Tibial nerve (tissue), 4 donors: ENCODE measurements around the gene SYT11. TPM values are rescaled to one million over a fixed set of nuclear protein-coding genes. Genes with fewer than 3 reads are reported as not detected.
"Not testable (repeated sequence)": the region's sequence is repeated elsewhere in the genome, so short reads cannot be mapped to it uniquely, and the experiment has no call there.

Experiments
- DNase-seq, 2 donors: peaks; one replicate each; pipeline ENCODE4 v3.0.0-alpha.2; 2019; ENCODE audit warnings: low spot score in 2 of 2
- H3K27ac ChIP-seq, 4 donors: fragments of 200-600 bp; sonication (generic) in 3 of 4; one replicate each; pipeline ENCODE4 v1.5.1; 2017 to 2019; ENCODE audit warnings: mild to moderate bottlenecking in 1 of 4
- H3K27me3 ChIP-seq, 2 donors: fragments of 200-600 bp; sonication (generic) in 1 of 2; one replicate each; pipeline versions ENCODE4 v1.5.1 to v1.6.0; 2017 to 2019
- H3K36me3 ChIP-seq, 3 donors: fragments of 200-600 bp; sonication (generic); one replicate each; pipeline ENCODE4 v1.5.1; 2018 to 2019
- H3K4me1 ChIP-seq, 4 donors: fragments of 200-600 bp; sonication (generic) in 3 of 4; one replicate each; pipeline ENCODE4 v1.5.1; 2017 to 2019
- H3K4me3 ChIP-seq, 4 donors: fragments of 200-600 bp; sonication (generic) in 3 of 4; one replicate each; pipeline ENCODE4 v1.5.1; 2017 to 2019; ENCODE audit warnings: mild to moderate bottlenecking in 1 of 4, moderate library complexity in 1 of 4
- H3K9me3 ChIP-seq, 4 donors: fragments of 200-600 bp; sonication (generic) in 3 of 4; one replicate each; pipeline ENCODE4 v1.5.1; 2017 to 2019
- EP300 ChIP-seq, 2 donors: sonication (generic); formaldehyde crosslinking; IDR thresholded peaks; one replicate each; pipeline ENCODE4 v1.6.1; 2017; ENCODE audit warnings: antibody characterized with exemption in 2 of 2, mild to moderate bottlenecking in 1 of 2
- POLR2A ChIP-seq, 2 donors: fragments of 450-650 bp; IDR thresholded peaks; one replicate each; pipeline ENCODE4 v1.6.1; 2017; ENCODE audit warnings: antibody characterized with exemption in 2 of 2, mild to moderate bottlenecking in 2 of 2, moderate library complexity in 2 of 2
- WGBS, 2 donors: methylation state at CpG; one replicate each; pipeline ENCODE4 v1.1.5; 2018; 5-methylcytosine and 5-hydroxymethylcytosine counted together
- total RNA-seq, 4 donors: library from RNA; depleted of rRNA; stranded (reverse); fragments of >200 nt; gene quantifications; one replicate each; pipeline ENCODE4 v1.1.0, GENCODE V29; 2016
- TF ChIP-seq, protein P1 (sequence below), 5 experiments: fragments of 200-600 bp in 3 of 5; fragments of 450-650 bp in 2 of 5; sonication (generic) in 3 of 5; IDR thresholded peaks; one replicate each; pipeline ENCODE4 v1.5.1; 2016 to 2019; ENCODE audit warnings: antibody characterized with exemption in 5 of 5, mild to moderate bottlenecking in 3 of 5, moderate library complexity in 2 of 5

Gene SYT11
- total RNA-seq, 4 donors from 2014 or later, result 29.2 to 54.2 (median 38.1) TPM

- peaks cover 0 to 31% (median 16%) of the 10 kb centered on the region in 4 donors for H3K4me1 ChIP-seq
- TF ChIP-seq EP300 (IDR thresholded peaks at IDR 0.05) (no peak), POLR2A (IDR thresholded peaks at IDR 0.05) (no peak)
- TF ChIP-seq, protein P1, sequence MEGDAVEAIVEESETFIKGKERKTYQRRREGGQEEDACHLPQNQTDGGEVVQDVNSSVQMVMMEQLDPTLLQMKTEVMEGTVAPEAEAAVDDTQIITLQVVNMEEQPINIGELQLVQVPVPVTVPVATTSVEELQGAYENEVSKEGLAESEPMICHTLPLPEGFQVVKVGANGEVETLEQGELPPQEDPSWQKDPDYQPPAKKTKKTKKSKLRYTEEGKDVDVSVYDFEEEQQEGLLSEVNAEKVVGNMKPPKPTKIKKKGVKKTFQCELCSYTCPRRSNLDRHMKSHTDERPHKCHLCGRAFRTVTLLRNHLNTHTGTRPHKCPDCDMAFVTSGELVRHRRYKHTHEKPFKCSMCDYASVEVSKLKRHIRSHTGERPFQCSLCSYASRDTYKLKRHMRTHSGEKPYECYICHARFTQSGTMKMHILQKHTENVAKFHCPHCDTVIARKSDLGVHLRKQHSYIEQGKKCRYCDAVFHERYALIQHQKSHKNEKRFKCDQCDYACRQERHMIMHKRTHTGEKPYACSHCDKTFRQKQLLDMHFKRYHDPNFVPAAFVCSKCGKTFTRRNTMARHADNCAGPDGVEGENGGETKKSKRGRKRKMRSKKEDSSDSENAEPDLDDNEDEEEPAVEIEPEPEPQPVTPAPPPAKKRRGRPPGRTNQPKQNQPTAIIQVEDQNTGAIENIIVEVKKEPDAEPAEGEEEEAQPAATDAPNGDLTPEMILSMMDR (IDR thresholded peaks at IDR 0.05), result no peak
- H3K4me3 ChIP-seq, result no peak overlapping the region
- H3K36me3 ChIP-seq, result peaks cover 0 to 9% (median 0%) of the 10 kb centered on the region in 3 donors
- WGBS, 2 donors, result 66 to 72% methylated on average over 2 of the region's 2 CpGs
- H3K9me3 ChIP-seq, result no peaks in the 10 kb centered on the region
- DNase-seq, result no peak
- peak overlapping the region in 1 of 4 donors; percentile 9 for H3K27ac ChIP-seq
- H3K27me3 ChIP-seq, result no peaks in the 10 kb centered on the region
These were observed 30.2 kb downstream of the SYT11 start for GRCh38 chr1:155889566-155889965.

DNA sequence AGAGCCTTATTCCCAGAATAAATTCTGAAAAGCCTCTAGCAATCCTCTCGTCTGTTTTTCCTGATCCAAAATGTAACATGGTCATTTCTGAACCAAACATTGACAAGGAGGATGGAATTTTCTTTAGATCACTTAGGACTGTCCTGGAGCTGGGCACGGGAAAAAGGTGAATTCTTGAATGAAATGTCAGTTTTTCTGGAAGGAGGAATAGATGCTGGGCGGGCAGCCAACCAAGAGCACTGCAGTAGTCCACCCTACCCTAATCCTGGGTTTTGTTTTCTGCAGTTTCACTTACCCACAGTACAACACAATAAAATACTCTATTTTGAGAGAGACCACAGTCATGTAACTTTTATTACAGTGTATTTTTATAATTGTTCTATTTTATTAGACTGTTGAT lies 30.9 kb downstream of the SYT11 start:
- H3K27ac ChIP-seq, result peak overlapping the region in 1 of 4 donors; percentile 9
- 53 to 60% methylated on average over 3 of the region's 3 CpGs for WGBS, 2 donors

DNA sequence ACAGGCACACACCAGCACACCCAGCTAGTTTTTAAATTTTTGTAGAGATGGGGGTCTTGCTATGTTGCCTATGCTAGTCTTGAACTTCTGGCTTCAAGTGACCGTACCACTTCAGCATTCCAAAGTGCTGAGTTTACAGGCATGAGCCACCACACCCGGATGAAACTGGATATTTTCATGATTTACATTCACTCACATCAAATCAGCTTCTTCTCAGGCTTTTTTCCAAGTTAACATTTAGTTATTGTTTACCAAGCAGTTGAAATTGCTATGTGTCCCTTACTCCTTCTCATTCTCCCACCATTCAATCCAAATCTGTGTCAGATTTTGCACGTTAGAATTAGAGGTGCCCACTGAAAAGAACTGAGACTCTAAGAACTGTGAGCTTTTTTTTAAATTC lies 33.4 kb downstream of the SYT11 start:
- H3K4me3 ChIP-seq, result no peak overlapping the region
- peaks cover 0 to 26% (median 0%) of the 10 kb centered on the region in 3 donors for H3K36me3 ChIP-seq
- peak overlapping the region; percentile 44 to 92 (median 68) for H3K27ac ChIP-seq
- no peaks in the 10 kb centered on the region for H3K27me3 ChIP-seq
- no peak for DNase-seq
- TF ChIP-seq, protein P1 (IDR thresholded peaks at IDR 0.05), result no peak
- TF ChIP-seq EP300 (IDR thresholded peaks at IDR 0.05), result no peak
- TF ChIP-seq POLR2A (IDR thresholded peaks at IDR 0.05), result no peak
- H3K9me3 ChIP-seq, result no peaks in the 10 kb centered on the region
- H3K4me1 ChIP-seq, result peaks cover 0 to 23% (median 16%) of the 10 kb centered on the region in 4 donors
- 20 to 22% methylated on average over 3 of the region's 3 CpGs for WGBS, 2 donors

More for the DNA sequence above, 30.9 kb downstream of the SYT11 start:
- Histone ChIP-seq H3K27me3 (no peaks in the 10 kb centered on the region), H3K4me1 (peaks cover 0 to 24% (median 16%) of the 10 kb centered on the region in 4 donors), H3K36me3 (peaks cover 0 to 10% (median 0%) of the 10 kb centered on the region in 3 donors), H3K9me3 (no peaks in the 10 kb centered on the region), H3K4me3 (no peak overlapping the region)
- no peak for TF ChIP-seq POLR2A (IDR thresholded peaks at IDR 0.05)
- TF ChIP-seq, protein P1 (IDR thresholded peaks at IDR 0.05), result no peak
- no peak for TF ChIP-seq EP300 (IDR thresholded peaks at IDR 0.05)
- DNase-seq, result no peak

DNA sequence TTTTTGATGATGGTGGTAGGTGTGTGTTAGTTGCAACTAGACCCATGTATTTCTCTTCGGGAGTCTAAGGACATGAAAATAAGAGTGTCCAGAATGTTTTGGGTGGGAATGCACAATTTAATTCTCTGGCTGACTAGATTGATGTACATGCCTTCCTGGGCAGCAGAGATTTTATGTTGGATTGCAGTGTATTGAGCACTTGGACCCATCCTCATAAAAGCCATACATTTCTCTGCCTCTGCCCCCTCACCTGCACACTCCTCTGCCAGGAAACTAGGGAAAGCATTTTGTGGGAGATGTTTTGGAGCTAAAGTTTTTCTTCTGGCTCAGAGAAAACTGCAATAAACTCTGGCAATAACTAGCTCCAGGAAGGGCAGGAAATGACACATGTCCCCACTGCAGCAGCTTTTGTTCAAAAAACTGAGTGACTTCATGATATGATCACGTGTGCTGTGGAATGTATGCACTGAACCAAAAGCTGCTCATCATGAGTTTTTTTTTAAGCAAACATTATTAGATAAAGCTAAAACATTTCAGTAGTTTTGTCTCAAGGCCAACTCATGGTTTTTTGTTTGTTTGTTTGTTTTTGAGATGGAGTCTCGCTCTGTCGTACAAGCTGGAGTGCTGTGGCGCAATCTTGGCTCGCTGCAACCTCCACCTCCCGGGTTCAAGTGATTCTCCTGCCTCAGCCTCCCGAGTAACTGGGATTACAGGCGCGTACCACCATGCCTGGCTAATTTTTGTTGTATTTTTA lies 34.2 kb downstream of the SYT11 start:
- TF ChIP-seq EP300 (IDR thresholded peaks at IDR 0.05) (peak; percentile 46 to 75), POLR2A (IDR thresholded peaks at IDR 0.05) (no peak)
- TF ChIP-seq, protein P1 (IDR thresholded peaks at IDR 0.05), result no peak
- DNase-seq, result no peak
- WGBS, 2 donors, result 62 to 63% methylated on average over 10 of the region's 10 CpGs
- no peaks in the 10 kb centered on the region for H3K9me3 ChIP-seq
- H3K36me3 ChIP-seq, result peaks cover 0 to 28% (median 0%) of the 10 kb centered on the region in 3 donors
- H3K4me3 ChIP-seq, result no peak overlapping the region
- H3K27me3 ChIP-seq, result no peaks in the 10 kb centered on the region
- H3K4me1 ChIP-seq, result peaks cover 0 to 23% (median 16%) of the 10 kb centered on the region in 4 donors
- H3K27ac ChIP-seq, result peak overlapping the region; percentile 44 to 92 (median 68)

DNA sequence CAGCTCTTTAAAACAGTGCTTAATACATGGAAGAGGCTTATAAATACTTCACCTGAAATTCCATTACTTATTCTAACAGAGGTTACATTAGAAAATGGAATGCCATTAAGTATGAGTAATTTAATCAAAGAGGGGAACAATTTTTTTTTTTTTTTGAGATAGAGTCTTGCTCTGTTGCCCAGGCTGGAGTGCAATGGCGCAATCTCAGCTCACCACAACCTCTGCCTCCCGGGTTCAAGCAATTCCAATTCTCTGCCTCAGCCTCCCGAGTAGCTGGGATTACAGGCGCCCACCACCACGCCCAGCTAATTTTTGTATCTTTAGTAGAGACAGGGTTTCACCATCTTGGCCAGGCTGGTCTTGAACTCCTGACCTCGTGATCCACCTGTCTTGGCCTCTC lies 36.2 kb downstream of the SYT11 start:
- not testable (repeated sequence) for H3K4me3 ChIP-seq, DNase-seq, H3K9me3 ChIP-seq, H3K27ac ChIP-seq, H3K27me3 ChIP-seq
- Histone ChIP-seq H3K36me3 (peaks cover 0 to 48% (median 5%) of the 10 kb centered on the region in 3 donors), H3K4me1 (peaks cover 0 to 23% (median 16%) of the 10 kb centered on the region in 4 donors)
- WGBS, 2 donors, result 97% methylated on average over 6 of the region's 6 CpGs

DNA sequence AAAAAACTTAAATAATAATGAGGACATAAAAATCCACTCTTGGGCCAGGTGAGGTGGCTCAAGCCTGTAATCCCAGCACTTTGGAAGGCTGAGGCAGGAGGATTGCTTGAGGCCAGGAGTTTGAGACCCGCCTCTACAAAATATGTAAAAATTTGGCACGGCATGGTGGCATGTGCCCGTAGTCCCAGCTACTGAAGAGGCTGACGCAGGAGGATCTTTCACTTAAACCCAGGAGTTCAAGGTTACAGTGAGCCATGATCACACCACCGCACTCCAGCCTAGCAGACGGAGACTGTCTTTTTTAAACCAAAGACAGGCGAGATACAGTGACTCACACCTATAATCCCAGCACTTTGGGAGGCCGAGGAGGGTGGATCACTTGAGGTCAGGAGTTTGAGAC lies 37.1 kb downstream of the SYT11 start:
- H3K4me3 ChIP-seq, H3K9me3 ChIP-seq, H3K27ac ChIP-seq, H3K27me3 ChIP-seq, DNase-seq: not testable (repeated sequence)
- H3K4me1 ChIP-seq, result peaks cover 0 to 23% (median 16%) of the 10 kb centered on the region in 4 donors
- peaks cover 0 to 57% (median 7%) of the 10 kb centered on the region in 3 donors for H3K36me3 ChIP-seq
- 91 to 97% methylated on average over 8 of the region's 8 CpGs for WGBS, 2 donors
